IMR-90 (cell line): ENCODE measurements around the gene GRIN1. TPM values are rescaled to one million over a fixed set of nuclear protein-coding genes. Genes with fewer than 3 reads are reported as not detected.

Source experiments
- ATAC-seq: fragments of 200-7000 bp; cut with Tn5 transposase; 2 replicates; pipeline ENCODE4 v1.9.1; 2020; ENCODE audit warnings: low read depth, mild to moderate bottlenecking, moderate library complexity
- BruUV-seq: library from RNA; stranded (reverse); fragments of 400-500 nt; replicated peaks from 2 replicates; lab custom pipeline; 2021; lab: Mats Ljungman, UMichigan
- CTCF ChIA-PET: fragments of 300-600 bp; formaldehyde crosslinking; extraction: SDS; loops from one replicate; lab custom pipeline; 2021; ENCODE audit warnings: antibody characterized with exemption; lab: Yijun Ruan, JAX
- POLR2A ChIA-PET: fragments of 300-600 bp; sonication (Branson Sonifier 250); formaldehyde crosslinking; loops from one replicate; lab custom pipeline; 2022; ENCODE audit warnings: antibody characterized with exemption; ENCODE audit not compliant: unreplicated experiment; lab: Charles Lee
- DNase-seq: peaks from one replicate; pipeline ENCODE4 v3.0.0; 2013
- H2AFZ ChIP-seq: replicated peaks from 2 replicates; pipeline ENCODE3; 2013; ENCODE audit warnings: low read length, mild to moderate bottlenecking; ENCODE audit not compliant: poor library complexity
- H2AK5ac ChIP-seq: 2 replicates; pipeline ENCODE4 v1.6.1; 2013; ENCODE audit warnings: low read depth, low read length, inconsistent platforms
- H2AK9ac ChIP-seq: replicated peaks from 2 replicates; pipeline ENCODE3; 2013; ENCODE audit warnings: mild to moderate bottlenecking, low read depth, low read length, moderate library complexity; ENCODE audit not compliant: poor library complexity
- H2BK120ac ChIP-seq: 2 replicates; pipeline ENCODE4 v1.6.1; 2013; ENCODE audit warnings: low read depth, low read length, inconsistent platforms
- H2BK15ac ChIP-seq: 3 replicates; pipeline ENCODE4 v1.6.1; 2013; ENCODE audit warnings: low read depth, low read length, inconsistent platforms
- H2BK20ac ChIP-seq: 2 replicates; pipeline ENCODE4 v1.6.1; 2013; ENCODE audit warnings: low read depth, mild to moderate bottlenecking, inconsistent platforms, low read length, moderate library complexity
- H2BK5ac ChIP-seq: 2 replicates; pipeline ENCODE4 v1.6.1; 2013; ENCODE audit warnings: mild to moderate bottlenecking, low read depth, low read length, inconsistent platforms; ENCODE audit not compliant: poor library complexity, severe bottlenecking
- H3K14ac ChIP-seq: replicated peaks from 2 replicates; pipeline ENCODE4 v1.6.1; 2013; ENCODE audit warnings: low read depth, low read length, inconsistent platforms
- H3K18ac ChIP-seq: 2 replicates; pipeline ENCODE4 v1.6.1; 2013; ENCODE audit warnings: low read depth, low read length, control low read depth
- H3K23ac ChIP-seq: 2 replicates; pipeline ENCODE4 v1.6.1; 2013; ENCODE audit warnings: low read depth, low read length, inconsistent platforms
- H3K27ac ChIP-seq: 2 replicates; pipeline ENCODE4 v1.5.1; 2013; ENCODE audit warnings: mild to moderate bottlenecking, control low read depth, low read length; ENCODE audit not compliant: insufficient read depth
- H3K27me3 ChIP-seq: 2 replicates; pipeline ENCODE4 v1.6.1; 2013; ENCODE audit warnings: low read length; ENCODE audit not compliant: control insufficient read depth, insufficient read depth
- H3K36me3 ChIP-seq: 2 replicates; pipeline ENCODE4 v1.6.1; 2013; ENCODE audit warnings: low read length, mixed read lengths; ENCODE audit not compliant: control insufficient read depth, insufficient read depth
- H3K4ac ChIP-seq: 2 replicates; pipeline ENCODE4 v1.6.1; 2013; ENCODE audit warnings: low read depth, low read length, inconsistent platforms
- H3K4me1 ChIP-seq: 2 replicates; pipeline ENCODE4 v1.6.1; 2013; ENCODE audit warnings: low read length, mixed read lengths; ENCODE audit not compliant: control insufficient read depth, insufficient read depth
- H3K4me2 ChIP-seq: 2 replicates; pipeline ENCODE4 v1.6.1; 2013; ENCODE audit warnings: low read depth, mild to moderate bottlenecking, control low read depth, low read length, moderate library complexity
- H3K4me3 ChIP-seq: 2 replicates; pipeline ENCODE4 v1.5.1; 2013; ENCODE audit warnings: low read depth, mild to moderate bottlenecking, control low read depth, low read length, moderate library complexity; ENCODE audit not compliant: insufficient read depth
- H3K56ac ChIP-seq: 2 replicates; pipeline ENCODE4 v1.6.1; 2013; ENCODE audit warnings: low read length, inconsistent platforms; ENCODE audit not compliant: insufficient read depth; ENCODE audit errors: extremely low read depth
- H3K79me1 ChIP-seq, 2 experiments: 2 replicates each; pipeline ENCODE4 v1.6.1; 2013; ENCODE audit warnings: low read length in 2 of 2, inconsistent platforms in 1 of 2, low read depth in 1 of 2
- H3K9ac ChIP-seq: 2 replicates; pipeline ENCODE4 v1.6.1; 2013; ENCODE audit warnings: low read depth, low read length, control low read depth
- H3K9me1 ChIP-seq: 2 replicates; pipeline ENCODE4 v1.6.1; 2013; ENCODE audit warnings: low read length, inconsistent platforms; ENCODE audit not compliant: insufficient read depth
- H3K9me3 ChIP-seq: 2 replicates; pipeline ENCODE4 v1.6.1; 2013; ENCODE audit warnings: low read length; ENCODE audit not compliant: control insufficient read depth, insufficient read depth
- H4K20me1 ChIP-seq: 2 replicates; pipeline ENCODE4 v1.6.1; 2013; ENCODE audit warnings: low read length, inconsistent platforms; ENCODE audit not compliant: insufficient read depth
- H4K5ac ChIP-seq: 2 replicates; pipeline ENCODE4 v1.6.1; 2013; ENCODE audit warnings: mild to moderate bottlenecking, low read depth, low read length, control low read depth
- H4K8ac ChIP-seq, 2 experiments: 2 replicates each; pipeline ENCODE4 v1.6.1; 2013; ENCODE audit warnings: low read depth in 2 of 2, low read length in 2 of 2, control low read depth in 1 of 2, inconsistent platforms in 1 of 2
- H4K91ac ChIP-seq: 2 replicates; pipeline ENCODE4 v1.6.1; 2013; ENCODE audit warnings: low read depth, low read length, inconsistent platforms; ENCODE audit not compliant: insufficient read depth
- BHLHE40 ChIP-seq: fragments of 150-350 bp; IDR thresholded peaks from 2 replicates; pipeline ENCODE4 v1.6.1; 2016; ENCODE audit warnings: mild to moderate bottlenecking, low read depth, low read length
- CEBPB ChIP-seq: IDR thresholded peaks from 2 replicates; pipeline ENCODE4 v1.6.1; 2012; ENCODE audit warnings: low read depth, low read length, improper control_type of control experiment
- CHD1 ChIP-seq: IDR thresholded peaks from 2 replicates; pipeline ENCODE4 v1.6.1; 2012; ENCODE audit warnings: low read depth, low read length, improper control_type of control experiment
- CTCF ChIP-seq: conservative IDR thresholded peaks from 2 replicates; pipeline ENCODE4 v1.5.1; 2012; ENCODE audit warnings: mild to moderate bottlenecking, low read depth, low read length, improper control_type of control experiment
- ELK1 ChIP-seq: fragments of 150-350 bp; IDR thresholded peaks from 2 replicates; pipeline ENCODE4 v1.6.1; 2016; ENCODE audit warnings: low read depth, mild to moderate bottlenecking, low read length, moderate library complexity, borderline replicate concordance
- FOS ChIP-seq: fragments of 150-350 bp; IDR thresholded peaks from 2 replicates; pipeline ENCODE4 v1.6.1; 2016; ENCODE audit warnings: low read depth, low read length
- MAZ ChIP-seq: IDR thresholded peaks from 2 replicates; pipeline ENCODE4 v1.6.1; 2012; ENCODE audit warnings: low read depth, mild to moderate bottlenecking, low read length, improper control_type of control experiment, moderate library complexity, borderline replicate concordance
- NFE2L2 ChIP-seq: fragments of 150-350 bp; IDR thresholded peaks from 2 replicates; pipeline ENCODE4 v1.6.1; 2016; ENCODE audit warnings: low read depth, mild to moderate bottlenecking, low read length
- POLR2A ChIP-seq: IDR thresholded peaks from 2 replicates; pipeline ENCODE4 v1.6.1; 2012; ENCODE audit warnings: mild to moderate bottlenecking, low read depth, low read length
- RCOR1 ChIP-seq: IDR thresholded peaks from 2 replicates; pipeline ENCODE4 v1.6.1; 2012; ENCODE audit warnings: mild to moderate bottlenecking, low read length, improper control_type of control experiment; ENCODE audit not compliant: insufficient replicate concordance
- SMC3 ChIP-seq: fragments of 150-350 bp; IDR thresholded peaks from 2 replicates; pipeline ENCODE4 v1.6.1; 2016; ENCODE audit warnings: low read depth, mild to moderate bottlenecking, antibody characterized with exemption, low read length, moderate library complexity
- WGBS, 2 experiments: methylation state at CpG; one replicate each; pipeline versions ENCODE4 v1.1.5 to v1.1.7; 2013; ENCODE audit warnings: missing lambda C conversion rate in 2 of 2; ENCODE audit not compliant: insufficient read length in 1 of 2; ENCODE audit errors: extremely low coverage in 2 of 2; 5-methylcytosine and 5-hydroxymethylcytosine counted together
- dilution Hi-C: fragments of 300-500 bp; cut with HindIII; formaldehyde crosslinking; loops from one replicate; pipeline ENCODE4 v1.14.3; 2018; ENCODE audit warnings: low sequenced_read_pairs; ENCODE audit not compliant: unreplicated experiment
- in situ Hi-C: fragments of 300-500 bp; cut with MboI; formaldehyde crosslinking; loops from 3 replicates; pipeline ENCODE4 v1.14.3; 2019; ENCODE audit warnings: low sequenced_read_pairs, inconsistent platforms, mixed read lengths
- intact Hi-C: fragments of 100-400 bp; cut with micrococcal nuclease; formaldehyde crosslinking; loops from 2 replicates; pipeline ENCODE4 v1.10.0; 2022
- polyA plus RNA-seq, 3 experiments: library from polyadenylated mRNA; depleted of rRNA; stranded (reverse); fragments of >200 nt; gene quantifications; 2 replicates each; pipeline ENCODE4 v1.2.3, GENCODE V29; 2012; ENCODE audit warnings: low replicate concordance in 1 of 3
- total RNA-seq: library from RNA; depleted of rRNA; stranded (reverse); fragments of >200 nt; gene quantifications from 2 replicates; pipeline ENCODE4 v1.2.3, GENCODE V29; 2012
- TF ChIP-seq, protein P1 (sequence below): fragments of 150-350 bp; IDR thresholded peaks from 2 replicates; pipeline ENCODE4 v1.6.1; 2017; ENCODE audit warnings: mild to moderate bottlenecking, antibody characterized with exemption, low read length, low read depth

The GRIN1 gene
- total and polyA plus RNA-seq, 2 of the 4 experiments (the other 2 are of a cell fraction) = 0.09 TPM; not detected in 1

GRCh38 chr9:137147793-137148160 lies 8.8 kb downstream of the GRIN1 start:
- dilution Hi-C loops = no loop called here
- H2BK120ac ChIP-seq = no peak overlapping the region
- H2AK9ac ChIP-seq = no peak overlapping the region
- no peak overlapping the region for H4K5ac ChIP-seq
- no peak overlapping the region for H2BK15ac ChIP-seq
- no peak overlapping the region for H3K14ac ChIP-seq
- no peak overlapping the region for H3K4ac ChIP-seq
- no peak overlapping the region for H4K91ac ChIP-seq
- no peak overlapping the region for H3K4me3 ChIP-seq
- H3K79me1 ChIP-seq = no peaks in the 10 kb centered on the region
- H3K23ac ChIP-seq = no peak overlapping the region
- no peaks in the 10 kb centered on the region for H3K4me1 ChIP-seq
- H3K36me3 ChIP-seq = no peaks in the 10 kb centered on the region
- DNase-seq = no peak
- no peak overlapping the region for H2AK5ac ChIP-seq
- no peak overlapping the region for H4K8ac ChIP-seq
- no peak overlapping the region for H3K4me2 ChIP-seq
- no peak overlapping the region for H3K56ac ChIP-seq
- H3K9me3 ChIP-seq = no peaks in the 10 kb centered on the region
- no peak overlapping the region for H3K18ac ChIP-seq
- POLR2A ChIA-PET = no interaction called here
- ATAC-seq = no peak
- no TSS peak for BruUV-seq
- H2AFZ ChIP-seq = no peak overlapping the region
- H3K27ac ChIP-seq = no peak overlapping the region
- H3K9ac ChIP-seq = no peak overlapping the region
- no peak overlapping the region for H2BK5ac ChIP-seq
- peaks cover 7% of the 10 kb centered on the region; the same call in 1 of the 2 replicates for H3K9me1 ChIP-seq
- H3K27me3 ChIP-seq = peaks cover 16% of the 10 kb centered on the region
- TF ChIP-seq CHD1 (no peak), NFE2L2 (no peak), SMC3 (no peak), POLR2A (no peak), BHLHE40 (no peak), RCOR1 (no peak), CTCF (no peak), CEBPB (no peak), ELK1 (no peak), MAZ (no peak), FOS (no peak)
- TF ChIP-seq, protein P1, sequence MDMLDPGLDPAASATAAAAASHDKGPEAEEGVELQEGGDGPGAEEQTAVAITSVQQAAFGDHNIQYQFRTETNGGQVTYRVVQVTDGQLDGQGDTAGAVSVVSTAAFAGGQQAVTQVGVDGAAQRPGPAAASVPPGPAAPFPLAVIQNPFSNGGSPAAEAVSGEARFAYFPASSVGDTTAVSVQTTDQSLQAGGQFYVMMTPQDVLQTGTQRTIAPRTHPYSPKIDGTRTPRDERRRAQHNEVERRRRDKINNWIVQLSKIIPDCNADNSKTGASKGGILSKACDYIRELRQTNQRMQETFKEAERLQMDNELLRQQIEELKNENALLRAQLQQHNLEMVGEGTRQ = no peak
- 70% methylated on average over 2 of the region's 24 CpGs; no CpG with 5 or more reads in 1 of the 2 experiments for WGBS, 2 experiments
- intact Hi-C loops = no loop called here
- CTCF ChIA-PET = no interaction called here
- in situ Hi-C loops = no loop called here
- H4K20me1 ChIP-seq = no peaks in the 10 kb centered on the region
- no peak overlapping the region for H2BK20ac ChIP-seq
